Small intestine (tissue), 16 donors: ENCODE results near the gene TMEM131. TPM values are rescaled to one million over a fixed set of nuclear protein-coding genes. Genes with fewer than 3 reads are reported as not detected.
A peak's percentile ranks its signal among the peaks of the same experiment; 100 is the strongest.
"Not testable (repeated sequence)": the region's sequence is repeated elsewhere in the genome, so short reads cannot be mapped to it uniquely, and the experiment has no call there.

Source experiments
- DNase-seq, 2 donors: peaks; one replicate each; pipeline versions ENCODE4 v3.0.0 to v3.0.0-alpha.2; 2013
- FAIRE-seq: peaks from 2 replicates; lab custom pipeline; 2012; peaks lifted over from hg19 to GRCh38; lab: Jason Lieb, UNC
- H3K27ac ChIP-seq, 3 donors: one replicate each; pipeline ENCODE4 v1.5.1; 2013; ENCODE audit warnings: low read length in 2 of 3, mild to moderate bottlenecking in 2 of 3, control low read depth in 1 of 3, inconsistent platforms in 1 of 3, low read depth in 1 of 3, moderate library complexity in 1 of 3
- H3K27me3 ChIP-seq, 3 donors: one replicate each; pipeline ENCODE4 v1.6.1; 2013; ENCODE audit warnings: low read length in 3 of 3, inconsistent platforms in 1 of 3; ENCODE audit not compliant: control insufficient read depth in 3 of 3, insufficient read depth in 3 of 3
- H3K36me3 ChIP-seq, 3 donors: one replicate each; pipeline ENCODE4 v1.6.1; 2013; ENCODE audit warnings: low read length in 3 of 3, inconsistent platforms in 1 of 3, low read depth in 1 of 3, mild to moderate bottlenecking in 1 of 3, moderate library complexity in 1 of 3; ENCODE audit not compliant: control insufficient read depth in 3 of 3, insufficient read depth in 2 of 3
- H3K4me1 ChIP-seq, 3 donors: one replicate each; pipeline ENCODE4 v1.6.1; 2013; ENCODE audit warnings: low read length in 2 of 3, inconsistent platforms in 1 of 3, low read depth in 1 of 3, mild to moderate bottlenecking in 1 of 3, moderate library complexity in 1 of 3; ENCODE audit not compliant: control insufficient read depth in 3 of 3, insufficient read depth in 2 of 3
- H3K4me3 ChIP-seq, 3 donors: one replicate each; pipeline ENCODE4 v1.5.1; 2013; ENCODE audit warnings: low read length in 3 of 3, control low read depth in 1 of 3, inconsistent platforms in 1 of 3, low read depth in 1 of 3, mild to moderate bottlenecking in 1 of 3, moderate library complexity in 1 of 3
- H3K9me3 ChIP-seq, 2 donors: one replicate each; pipeline ENCODE4 v1.6.1; 2013; ENCODE audit warnings: low read depth in 1 of 2, low read length in 1 of 2; ENCODE audit not compliant: control insufficient read depth in 2 of 2, insufficient read depth in 1 of 2
- WGBS, 3 donors: extraction: QIAGEN DNeasy Blood & Tissue Kit; methylation state at CpG; one replicate each; pipeline ENCODE4 v1.1.7; 2013; 5-methylcytosine and 5-hydroxymethylcytosine counted together
- long read RNA-seq, 10 donors: transcript quantifications; one replicate each; lab custom pipeline, GENCODE V29; 2026
- polyA plus RNA-seq, 4 donors: library from polyadenylated mRNA; stranded (reverse) in 3 of 4; unstranded in 1 of 4; fragments of 200-250 nt in 3 of 4; fragments of 120-200 nt in 1 of 4; gene quantifications; one replicate each; pipeline versions ENCODE4 v1.2.1 to v1.2.3, GENCODE V29; 2013
- donor health status: healthy with polysubstance abuse.
- donor health status: control.
- donor health status: control.
- donor health status: Bipolar disorder and iron deficiency.
- donor health status: healthy.

TMEM131 gene
- polyA plus RNA-seq: 10 to 100 TPM in 3 of 4 donors, 1 to 10 TPM in 1; 6.5 to 47.7 (median 13.8) TPM
- long read RNA-seq, donor 1: 0 reads
- long read RNA-seq, donor 2, partial matches to known transcripts: 5 of 5 reads
- long read RNA-seq, donor 2, other reads (novel, unspliced or antisense): 0 of 5 reads
- long read RNA-seq, donor 3: 0 reads
- long read RNA-seq, donor 4: 0 reads
- long read RNA-seq, donor 5, full-length matches to known transcripts: 2 of 2 reads
- long read RNA-seq, donor 5, partial matches to known transcripts: 0 of 2 reads
- long read RNA-seq, donor 5, other reads (novel, unspliced or antisense): 0 of 2 reads
- long read RNA-seq, donor 6, partial matches to known transcripts: 11 of 11 reads
- long read RNA-seq, donor 6, other reads (novel, unspliced or antisense): 0 of 11 reads
- long read RNA-seq, donor 7: 0 reads
- long read RNA-seq, donor 8, partial matches to known transcripts: 0 of 1 reads
- long read RNA-seq, donor 8, other reads (novel, unspliced or antisense): 0 of 1 reads
- long read RNA-seq, donor 9: 0 reads
- long read RNA-seq, donor 10, full-length matches to known transcripts: 6 of 6 reads
- long read RNA-seq, donor 10, partial matches to known transcripts: 0 of 6 reads
- long read RNA-seq, donor 10, other reads (novel, unspliced or antisense): 0 of 6 reads

GRCh38 chr2:97995734-97996624, at the start of gene TMEM131:
TSS of gene TMEM131 (minus strand) at chr2:97995948. CDS start at chr2:97995662, 286 bp downstream.
- peak within 1 kb of the TSS; percentile 92 to 99 (median 93) for H3K27ac ChIP-seq
- no peaks in the 10 kb centered on the region for H3K36me3 ChIP-seq
- FAIRE-seq (no peak), DNase-seq (peak; percentile 93 to 98)
- H3K9me3 ChIP-seq: no peaks in the 10 kb centered on the region
- WGBS, 3 donors: 1% methylated on average over 55 to 88 of the region's 88 CpGs
- H3K4me1 ChIP-seq: peaks cover 2 to 6% (median 5%) of the 10 kb centered on the region in 3 donors
- H3K27me3 ChIP-seq: no peaks in the 10 kb centered on the region
- H3K4me3 ChIP-seq: peak within 1 kb of the TSS; percentile 64 to 87 (median 73)

GRCh38 chr2:98044730-98045129, 49.0 kb upstream of the TMEM131 start:
- not testable (repeated sequence) for H3K4me1 ChIP-seq, FAIRE-seq, H3K4me3 ChIP-seq, H3K36me3 ChIP-seq, DNase-seq, H3K27ac ChIP-seq, H3K27me3 ChIP-seq
- WGBS, 3 donors: 94 to 95% (median 95%) methylated on average over 2 of the region's 2 CpGs
- peaks cover 0 to 20% of the 10 kb centered on the region in 2 donors for H3K9me3 ChIP-seq

- Histone ChIP-seq H3K36me3 (no peaks in the 10 kb centered on the region), H3K27ac (no peak overlapping the region), H3K4me3 (no peak overlapping the region), H3K9me3 (peaks cover 0 to 28% of the 10 kb centered on the region in 2 donors), H3K4me1 (peaks cover 0 to 13% (median 0%) of the 10 kb centered on the region in 3 donors), H3K27me3 (no peaks in the 10 kb centered on the region)
- no peak for FAIRE-seq
- 83 to 95% (median 87%) methylated on average over 1 of the region's 1 CpG for WGBS, 3 donors
- no peak for DNase-seq
These were observed 47.4 kb upstream of the TMEM131 start for GRCh38 chr2:98043101-98043500.

- no peak for FAIRE-seq
- H3K4me1 ChIP-seq: peaks cover 0 to 17% (median 0%) of the 10 kb centered on the region in 3 donors
- H3K36me3 ChIP-seq: no peaks in the 10 kb centered on the region
- DNase-seq: no peak
- 63 to 78% (median 76%) methylated on average over 8 of the region's 8 CpGs for WGBS, 3 donors
- H3K4me3 ChIP-seq: no peak overlapping the region
- no peaks in the 10 kb centered on the region for H3K27me3 ChIP-seq
- peaks cover 0 to 25% of the 10 kb centered on the region in 2 donors for H3K9me3 ChIP-seq
- H3K27ac ChIP-seq: no peak overlapping the region
These were observed 44.7 kb upstream of the TMEM131 start for GRCh38 chr2:98040331-98040939.

- H3K4me3 ChIP-seq: no peak overlapping the region
- peak; percentile 50 to 96 for DNase-seq
- WGBS, 3 donors: 43 to 61% (median 54%) methylated on average over 12 of the region's 12 CpGs
- no peaks in the 10 kb centered on the region for H3K36me3 ChIP-seq
- peaks cover 0 to 15% of the 10 kb centered on the region in 2 donors for H3K9me3 ChIP-seq
- no peaks in the 10 kb centered on the region for H3K27me3 ChIP-seq
- peaks cover 0 to 18% (median 0%) of the 10 kb centered on the region in 3 donors for H3K4me1 ChIP-seq
- FAIRE-seq: no peak
- H3K27ac ChIP-seq: peak overlapping the region in 2 of 3 donors; percentile 20 to 62
These were observed 43.5 kb upstream of the TMEM131 start for GRCh38 chr2:98039085-98039756.

GRCh38 chr2:98037666-98038336, 42.1 kb upstream of the TMEM131 start:
- Histone ChIP-seq H3K27me3 (no peaks in the 10 kb centered on the region), H3K4me3 (no peak overlapping the region), H3K9me3 (peaks cover 0 to 15% of the 10 kb centered on the region in 2 donors), H3K27ac (no peak overlapping the region), H3K36me3 (no peaks in the 10 kb centered on the region), H3K4me1 (peaks cover 0 to 19% (median 3%) of the 10 kb centered on the region in 3 donors)
- 65 to 88% (median 76%) methylated on average over 2 of the region's 2 CpGs for WGBS, 3 donors
- peak in 1 of 2 donors; percentile 6 for DNase-seq
- no peak for FAIRE-seq

GRCh38 chr2:98037206-98037605, 41.5 kb upstream of the TMEM131 start:
- no peaks in the 10 kb centered on the region for H3K27me3 ChIP-seq
- 60 to 75% (median 64%) methylated on average over 2 of the region's 2 CpGs for WGBS, 3 donors
- DNase-seq (no peak), FAIRE-seq (no peak)
- H3K36me3 ChIP-seq: no peaks in the 10 kb centered on the region
- H3K9me3 ChIP-seq: peaks cover 0 to 15% of the 10 kb centered on the region in 2 donors
- peaks cover 0 to 19% (median 3%) of the 10 kb centered on the region in 3 donors for H3K4me1 ChIP-seq
- H3K27ac ChIP-seq: no peak overlapping the region
- H3K4me3 ChIP-seq: no peak overlapping the region
